GM12873 (cell line): ENCODE measurements around the gene IVD.

ENCODE experiments used
- CTCF ChIP-seq: IDR thresholded peaks from 2 replicates; pipeline ENCODE4 v1.5.1; 2012; ENCODE audit warnings: low read depth, mild to moderate bottlenecking, moderate library complexity, low read length, control low read depth; ENCODE audit not compliant: insufficient read depth; ENCODE audit errors: missing control alignments

Gene IVD

GRCh38 chr15:40367686-40368611, 37.6 kb upstream of the IVD start:
- peak; percentile 81 for TF ChIP-seq CTCF

GRCh38 chr15:40368719-40369473, 36.7 kb upstream of the IVD start:
- TF ChIP-seq CTCF: no peak

GRCh38 chr15:40369474-40369869, 36.1 kb upstream of the IVD start:
- TF ChIP-seq CTCF: no peak

- TF ChIP-seq CTCF: no peak
These were observed 35.6 kb upstream of the IVD start for GRCh38 chr15:40369971-40370370.

- no peak for TF ChIP-seq CTCF
These were observed 32.6 kb upstream of the IVD start for GRCh38 chr15:40372981-40373380.

GRCh38 chr15:40377606-40378005, 28.0 kb upstream of the IVD start:
- no peak for TF ChIP-seq CTCF

- no peak for TF ChIP-seq CTCF
These were observed 26.2 kb upstream of the IVD start for GRCh38 chr15:40379374-40379773.
